Measurements from ENCODE around the gene ZRANB1. TPM values are rescaled to one million over a fixed set of nuclear protein-coding genes. Genes with fewer than 3 reads are reported as not detected.

The ZRANB1 gene
- total and polyA plus RNA-seq, 2 experiments from 2014 or later, result 6.6 to 21.9 TPM

GRCh38 chr10:124963866-124964720 is 22.2 kb downstream of the ZRANB1 start:
- H3K9ac ChIP-seq, result no peak overlapping the region
- H3K27ac ChIP-seq, result no peak overlapping the region
- no peaks in the 10 kb centered on the region for H3K9me3 ChIP-seq (ENCODE audit: low read depth)
- no peak overlapping the region for H2AFZ ChIP-seq
- no peak overlapping the region for H3K4me3 ChIP-seq
- H3K9me2 ChIP-seq (ENCODE audit: insufficient read depth), result no peaks in the 10 kb centered on the region
- WGBS, 2 experiments (ENCODE audit: low coverage in 1 of 2, low lambda C conversion rate in 2 of 2, missing lambda C conversion rate in 2 of 2), result 91 to 94% methylated on average over 7 of the region's 7 CpGs
- H3K27me3 ChIP-seq (replicated peaks; ENCODE audit: insufficient read depth), result no peaks in the 10 kb centered on the region
- H3K36me3 ChIP-seq (ENCODE audit: low read depth), result 0 out of 2 replicates have a peak, but pooled peaks cover 11% of the 10 kb centered on the region
- no peak for DNase-seq
- peaks cover 6% of the 10 kb centered on the region; the same call in 1 of the 2 replicates for H4K20me1 ChIP-seq (ENCODE audit: insufficient read depth)
- in situ Hi-C loops (cut with MboI), result no loop called here
- TF ChIP-seq EZH2 (IDR thresholded peaks at IDR 0.05; ENCODE audit: insufficient read depth, poor library complexity, severe bottlenecking) (no peak), EZH2phosphoT487 (IDR thresholded peaks at IDR 0.05; ENCODE audit: insufficient read depth, low read depth) (no peak)
- H3F3A ChIP-seq (ENCODE audit: insufficient read depth), result 0 out of 2 replicates have a peak, but pooled peaks cover 4% of the 10 kb centered on the region
- peaks cover 15% of the 10 kb centered on the region for H3K4me1 ChIP-seq (ENCODE audit: insufficient read depth)
- H3K4me2 ChIP-seq (ENCODE audit: unreplicated experiment), result no peak overlapping the region
- H3K79me2 ChIP-seq (ENCODE audit: insufficient read depth), result peaks cover 100% of the 10 kb centered on the region

- no peak overlapping the region for H2AFZ ChIP-seq
- 0 out of 2 replicates have a peak, but pooled peaks cover 4% of the 10 kb centered on the region for H3F3A ChIP-seq (ENCODE audit: insufficient read depth)
- H3K4me3 ChIP-seq, result no peak overlapping the region
- H3K9ac ChIP-seq, result no peak overlapping the region
- no peak for TF ChIP-seq EZH2phosphoT487 (IDR thresholded peaks at IDR 0.05; ENCODE audit: insufficient read depth, low read depth)
- no peak for TF ChIP-seq EZH2 (IDR thresholded peaks at IDR 0.05; ENCODE audit: insufficient read depth, poor library complexity, severe bottlenecking)
- H3K36me3 ChIP-seq (ENCODE audit: low read depth), result peaks cover 11% of the 10 kb centered on the region; the same call in 1 of the 2 replicates
- no peak overlapping the region for H3K4me2 ChIP-seq (ENCODE audit: unreplicated experiment)
- no peaks in the 10 kb centered on the region for H3K27me3 ChIP-seq (replicated peaks; ENCODE audit: insufficient read depth)
- DNase-seq, result no peak
- H3K9me2 ChIP-seq (ENCODE audit: insufficient read depth), result no peaks in the 10 kb centered on the region
- in situ Hi-C loops (cut with MboI), result no loop called here
- no peak overlapping the region for H3K27ac ChIP-seq
- peaks cover 7% of the 10 kb centered on the region for H3K4me1 ChIP-seq (ENCODE audit: insufficient read depth)
- H3K9me3 ChIP-seq (ENCODE audit: low read depth), result no peaks in the 10 kb centered on the region
- WGBS, 2 experiments (ENCODE audit: low coverage in 1 of 2, low lambda C conversion rate in 2 of 2, missing lambda C conversion rate in 2 of 2), result 78 to 83% methylated on average over 5 of the region's 5 CpGs
- peaks cover 100% of the 10 kb centered on the region for H3K79me2 ChIP-seq (ENCODE audit: insufficient read depth)
- peaks cover 5% of the 10 kb centered on the region; the same call in 1 of the 2 replicates for H4K20me1 ChIP-seq (ENCODE audit: insufficient read depth)
Observed at GRCh38 chr10:124966008-124966407, 24.1 kb downstream of the ZRANB1 start.

GRCh38 chr10:124967255-124967654 is 25.3 kb downstream of the ZRANB1 start:
- H3K27ac ChIP-seq, result no peak overlapping the region
- H2AFZ ChIP-seq, result no peak overlapping the region
- H3K9ac ChIP-seq, result no peak overlapping the region
- H3K36me3 ChIP-seq (ENCODE audit: low read depth), result peaks cover 17% of the 10 kb centered on the region; the same call in 1 of the 2 replicates
- WGBS, 2 experiments (ENCODE audit: low coverage in 1 of 2, low lambda C conversion rate in 2 of 2, missing lambda C conversion rate in 2 of 2), result 97 to 100% methylated on average over 2 of the region's 2 CpGs
- TF ChIP-seq EZH2 (IDR thresholded peaks at IDR 0.05; ENCODE audit: insufficient read depth, poor library complexity, severe bottlenecking) (no peak), EZH2phosphoT487 (IDR thresholded peaks at IDR 0.05; ENCODE audit: insufficient read depth, low read depth) (no peak)
- no peak overlapping the region for H3K4me3 ChIP-seq
- no peaks in the 10 kb centered on the region for H3K9me3 ChIP-seq (ENCODE audit: low read depth)
- H3K9me2 ChIP-seq (ENCODE audit: insufficient read depth), result no peaks in the 10 kb centered on the region
- no peak for DNase-seq
- H4K20me1 ChIP-seq (ENCODE audit: insufficient read depth), result peaks cover 5% of the 10 kb centered on the region; the same call in 1 of the 2 replicates
- in situ Hi-C loops (cut with MboI), result no loop called here
- no peaks in the 10 kb centered on the region; the same call in none of the 2 replicates for H3F3A ChIP-seq (ENCODE audit: insufficient read depth)
- no peak overlapping the region for H3K4me2 ChIP-seq (ENCODE audit: unreplicated experiment)
- no peaks in the 10 kb centered on the region for H3K27me3 ChIP-seq (replicated peaks; ENCODE audit: insufficient read depth)
- H3K4me1 ChIP-seq (ENCODE audit: insufficient read depth), result no peaks in the 10 kb centered on the region
- H3K79me2 ChIP-seq (ENCODE audit: insufficient read depth), result peaks cover 100% of the 10 kb centered on the region

- no peak for DNase-seq
- in situ Hi-C loops (cut with MboI), result no loop called here
- H3K4me3 ChIP-seq, result no peak overlapping the region
- WGBS, 2 experiments (ENCODE audit: low coverage in 1 of 2, low lambda C conversion rate in 2 of 2, missing lambda C conversion rate in 2 of 2), result 38 to 39% methylated on average over 2 of the region's 2 CpGs
- TF ChIP-seq EZH2phosphoT487 (IDR thresholded peaks at IDR 0.05; ENCODE audit: insufficient read depth, low read depth), result no peak
- no peak for TF ChIP-seq EZH2 (IDR thresholded peaks at IDR 0.05; ENCODE audit: insufficient read depth, poor library complexity, severe bottlenecking)
- H3K9me2 ChIP-seq (ENCODE audit: insufficient read depth), result no peaks in the 10 kb centered on the region
- H3K36me3 ChIP-seq (ENCODE audit: low read depth), result peaks cover 27% of the 10 kb centered on the region; the same call in 1 of the 2 replicates
- peaks cover 98% of the 10 kb centered on the region for H3K79me2 ChIP-seq (ENCODE audit: insufficient read depth)
- H3K9ac ChIP-seq, result no peak overlapping the region
- no peaks in the 10 kb centered on the region for H4K20me1 ChIP-seq (ENCODE audit: insufficient read depth)
- no peaks in the 10 kb centered on the region for H3K4me1 ChIP-seq (ENCODE audit: insufficient read depth)
- H3K27me3 ChIP-seq (replicated peaks; ENCODE audit: insufficient read depth), result no peaks in the 10 kb centered on the region
- H3K4me2 ChIP-seq (ENCODE audit: unreplicated experiment), result no peak overlapping the region
- H3K27ac ChIP-seq, result no peak overlapping the region
- no peak overlapping the region for H2AFZ ChIP-seq
- no peaks in the 10 kb centered on the region for H3K9me3 ChIP-seq (ENCODE audit: low read depth)
- no peaks in the 10 kb centered on the region; the same call in none of the 2 replicates for H3F3A ChIP-seq (ENCODE audit: insufficient read depth)
Observed at GRCh38 chr10:124971276-124971675, 29.4 kb downstream of the ZRANB1 start.

Data from GM23248 (cell line).